Activated T-cell treated with anti-CD3 and anti-CD28 coated beads for 1 hour (primary cell): ENCODE results near the gene CCT3.
A peak's percentile ranks its signal among the peaks of the same experiment; 100 is the strongest.
"Not testable (repeated sequence)": the region's sequence is repeated elsewhere in the genome, so short reads cannot be mapped to it uniquely, and the experiment has no call there.

Experiments used
- DNase-seq: peaks from one replicate; pipeline ENCODE4 v3.0.0-alpha.2; 2020; ENCODE audit warnings: low read depth

The CCT3 gene

GRCh38 chr1:156338180-156338976 lies at the start of gene CCT3, which contains the start of gene TSACC:
Gene CCT3 (minus strand): TSS chr1:156338292. CDS start chr1:156338184, 108 bp downstream.
Gene TSACC (plus strand): TSS chr1:156338526. CDS start chr1:156339758, 1,232 bp downstream.
- DNase-seq, result peak; percentile 99

GRCh38 chr1:156387870-156388173 lies 49.7 kb upstream of the CCT3 start:
- DNase-seq, result no peak

GRCh38 chr1:156386949-156387869 lies 49.1 kb upstream of the CCT3 start:
- no peak for DNase-seq

- no peak for DNase-seq
Measured at GRCh38 chr1:156386134-156386901, 48.2 kb upstream of the CCT3 start.

- DNase-seq, result peak; percentile 82
Measured at GRCh38 chr1:156385534-156386031, 47.5 kb upstream of the CCT3 start.

- no peak for DNase-seq
Measured at GRCh38 chr1:156384658-156385057, 46.6 kb upstream of the CCT3 start.

GRCh38 chr1:156384007-156384406 lies 45.9 kb upstream of the CCT3 start:
- no peak for DNase-seq

- DNase-seq, result peak; percentile 48
Measured at GRCh38 chr1:156383023-156383422, 44.9 kb upstream of the CCT3 start.

GRCh38 chr1:156382561-156382960 lies 44.5 kb upstream of the CCT3 start:
- no peak for DNase-seq

GRCh38 chr1:156379420-156380165 lies 41.5 kb upstream of the CCT3 start:
- no peak for DNase-seq

- DNase-seq, result no peak
Measured at GRCh38 chr1:156378557-156378956, 40.5 kb upstream of the CCT3 start.

GRCh38 chr1:156376958-156377919 lies 39.1 kb upstream of the CCT3 start:
- no peak for DNase-seq

GRCh38 chr1:156376146-156376545 lies 38.1 kb upstream of the CCT3 start:
- DNase-seq, result no peak

- no peak for DNase-seq
Measured at GRCh38 chr1:156373546-156373945, 35.5 kb upstream of the CCT3 start.

GRCh38 chr1:156372876-156373275 lies 34.8 kb upstream of the CCT3 start:
- DNase-seq, result no peak

- no peak for DNase-seq
Measured at GRCh38 chr1:156372265-156372586, 34.1 kb upstream of the CCT3 start.

- no peak for DNase-seq
Measured at GRCh38 chr1:156371553-156372264, 33.6 kb upstream of the CCT3 start.

GRCh38 chr1:156369685-156370286 lies 31.7 kb upstream of the CCT3 start:
- not testable (repeated sequence) for DNase-seq
